IPS DF 4.7 (cell line): ENCODE data around the gene MAP4.

ENCODE experiments used
- DNase-seq: peaks from one replicate; pipeline ENCODE4 v3.0.0-alpha.2; 2013; ENCODE audit warnings: low spot score; ENCODE audit errors: extremely low read depth

The MAP4 gene

GRCh38 chr3:47964740-47965139, 51.5 kb downstream of the MAP4 start:
- DNase-seq = no peak

GRCh38 chr3:47961815-47962606, 54.2 kb downstream of the MAP4 start:
- no peak for DNase-seq

GRCh38 chr3:47961036-47961435, 55.2 kb downstream of the MAP4 start:
- no peak for DNase-seq

- no peak for DNase-seq
These were observed 59.7 kb downstream of the MAP4 start for GRCh38 chr3:47956521-47956920.

GRCh38 chr3:47954567-47954966, 61.6 kb downstream of the MAP4 start:
- no peak for DNase-seq

GRCh38 chr3:47950453-47951169, 65.6 kb downstream of the MAP4 start:
- no peak for DNase-seq

- no peak for DNase-seq
These were observed 66.2 kb downstream of the MAP4 start for GRCh38 chr3:47949979-47950378.

GRCh38 chr3:47940232-47940631, 76.0 kb downstream of the MAP4 start:
- DNase-seq = no peak

- DNase-seq = no peak
These were observed 83.8 kb downstream of the MAP4 start for GRCh38 chr3:47932421-47932820.

GRCh38 chr3:47930979-47931378, 85.2 kb downstream of the MAP4 start:
- DNase-seq = no peak

- no peak for DNase-seq
These were observed 99.5 kb downstream of the MAP4 start for GRCh38 chr3:47916696-47917095.

- DNase-seq = no peak
These were observed 100.0 kb downstream of the MAP4 start for GRCh38 chr3:47916201-47916600.

GRCh38 chr3:47912006-47912504, 104.2 kb downstream of the MAP4 start:
- no peak for DNase-seq

GRCh38 chr3:47910777-47911440, 105.3 kb downstream of the MAP4 start:
- no peak for DNase-seq

GRCh38 chr3:47910233-47910632, 106.0 kb downstream of the MAP4 start:
- DNase-seq = no peak

- no peak for DNase-seq
These were observed 106.6 kb downstream of the MAP4 start for GRCh38 chr3:47909607-47910006.

- no peak for DNase-seq
These were observed 107.5 kb downstream of the MAP4 start for GRCh38 chr3:47908744-47909143.

- no peak for DNase-seq
These were observed 108.4 kb downstream of the MAP4 start for GRCh38 chr3:47907784-47908183.

GRCh38 chr3:47902746-47903145, 113.5 kb downstream of the MAP4 start:
- no peak for DNase-seq

- no peak for DNase-seq
These were observed 114.9 kb downstream of the MAP4 start for GRCh38 chr3:47901280-47901833.

GRCh38 chr3:47899495-47900108, 116.6 kb downstream of the MAP4 start:
- no peak for DNase-seq
